H7 (cell line): ENCODE results near the gene MAP1B. TPM values are rescaled to one million over a fixed set of nuclear protein-coding genes. Genes with fewer than 3 reads are reported as not detected.

ENCODE experiments used
- DNase-seq: peaks from one replicate; pipeline ENCODE4 v3.0.0; 2012
- H3K27me3 ChIP-seq: 2 replicates; pipeline ENCODE4 v1.6.0; 2011; ENCODE audit warnings: mild to moderate bottlenecking, low read length; ENCODE audit not compliant: control insufficient read depth, insufficient read depth
- H3K36me3 ChIP-seq: replicated peaks from 2 replicates; pipeline ENCODE4 v1.5.1; 2011; ENCODE audit warnings: low read length; ENCODE audit not compliant: control insufficient read depth, insufficient read depth
- H3K4me3 ChIP-seq: 2 replicates; pipeline ENCODE4 v1.5.1; 2011; ENCODE audit warnings: low read depth, mild to moderate bottlenecking, control low read depth, low read length, moderate library complexity; ENCODE audit not compliant: insufficient read depth
- total RNA-seq: library from RNA; depleted of rRNA; stranded (reverse); fragments of >200 nt; shearing (Covaris generic); gene quantifications from 2 replicates; pipeline ENCODE4 v1.2.3, GENCODE V29; 2014

Gene MAP1B
- total RNA-seq, 1 experiment from 2014 or later: 31.1 TPM

DNA sequence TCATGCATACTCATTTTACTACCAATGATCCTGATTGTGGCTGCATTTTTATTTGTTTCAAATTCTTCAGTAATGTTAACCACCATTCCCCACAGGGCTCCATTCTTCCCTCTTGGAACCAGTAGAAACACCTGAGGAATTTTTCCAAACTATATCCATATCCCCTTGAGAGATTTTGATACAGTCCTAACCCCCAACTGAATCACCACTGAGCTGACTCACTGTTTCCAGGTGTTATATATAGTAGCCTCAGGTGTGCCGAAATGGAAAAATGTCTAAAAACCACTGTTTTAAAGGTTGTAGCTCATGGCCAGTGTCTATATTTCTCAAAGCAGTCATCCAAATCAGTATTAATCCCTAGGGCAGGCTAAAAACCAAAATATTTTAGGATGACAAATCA, 127.6 kb downstream of the MAP1B start:
- no peak overlapping the region for H3K4me3 ChIP-seq
- no peak for DNase-seq
- peaks cover 2% of the 10 kb centered on the region for H3K36me3 ChIP-seq
- H3K27me3 ChIP-seq: no peaks in the 10 kb centered on the region

DNA sequence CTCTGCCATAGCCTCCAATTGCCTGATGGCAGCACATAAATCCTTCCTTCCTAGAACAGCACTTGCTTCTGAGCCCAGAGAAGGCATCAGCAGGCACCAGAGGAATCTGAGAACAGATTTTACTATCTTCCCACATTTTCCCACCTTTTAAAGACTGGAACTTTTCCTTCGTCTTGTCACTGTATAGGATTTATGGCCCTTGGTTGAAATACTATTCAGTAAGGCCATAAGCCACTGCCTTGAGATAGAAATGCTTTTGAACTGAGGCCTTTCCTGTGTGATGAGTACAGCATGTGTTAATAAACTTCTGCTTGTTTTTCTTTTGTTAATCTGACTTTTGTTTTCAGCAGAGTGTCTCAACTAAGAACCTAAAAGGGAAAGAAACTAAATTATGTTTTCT, 128.4 kb downstream of the MAP1B start:
- DNase-seq: no peak
- H3K36me3 ChIP-seq: peaks cover 2% of the 10 kb centered on the region
- H3K27me3 ChIP-seq: no peaks in the 10 kb centered on the region
- no peak overlapping the region for H3K4me3 ChIP-seq

GRCh38 chr5:72237415-72237814, 130.1 kb downstream of the MAP1B start:
- no peak overlapping the region for H3K4me3 ChIP-seq
- H3K27me3 ChIP-seq: no peaks in the 10 kb centered on the region
- no peaks in the 10 kb centered on the region; the same call in 1 of the 2 replicates for H3K36me3 ChIP-seq
- DNase-seq: no peak

DNA sequence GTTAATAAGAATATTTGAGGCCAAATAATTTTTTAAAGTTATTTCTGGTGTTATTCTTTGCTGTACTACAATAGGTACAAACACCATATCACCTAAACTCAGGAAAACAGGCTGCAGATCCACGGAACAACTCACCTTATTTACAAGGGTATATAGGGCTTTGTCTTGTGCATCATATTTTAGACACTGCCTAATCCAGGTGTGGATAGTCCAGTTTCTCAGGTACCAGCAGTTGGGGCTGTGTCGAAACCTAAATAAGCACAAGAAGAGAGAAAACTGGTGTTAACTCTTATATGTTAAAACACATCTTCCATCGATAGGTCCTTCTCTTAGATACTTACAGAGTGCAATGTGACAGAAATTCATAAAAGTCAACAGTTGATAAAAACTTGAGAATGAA, 130.6 kb downstream of the MAP1B start:
- H3K4me3 ChIP-seq: no peak overlapping the region

DNA sequence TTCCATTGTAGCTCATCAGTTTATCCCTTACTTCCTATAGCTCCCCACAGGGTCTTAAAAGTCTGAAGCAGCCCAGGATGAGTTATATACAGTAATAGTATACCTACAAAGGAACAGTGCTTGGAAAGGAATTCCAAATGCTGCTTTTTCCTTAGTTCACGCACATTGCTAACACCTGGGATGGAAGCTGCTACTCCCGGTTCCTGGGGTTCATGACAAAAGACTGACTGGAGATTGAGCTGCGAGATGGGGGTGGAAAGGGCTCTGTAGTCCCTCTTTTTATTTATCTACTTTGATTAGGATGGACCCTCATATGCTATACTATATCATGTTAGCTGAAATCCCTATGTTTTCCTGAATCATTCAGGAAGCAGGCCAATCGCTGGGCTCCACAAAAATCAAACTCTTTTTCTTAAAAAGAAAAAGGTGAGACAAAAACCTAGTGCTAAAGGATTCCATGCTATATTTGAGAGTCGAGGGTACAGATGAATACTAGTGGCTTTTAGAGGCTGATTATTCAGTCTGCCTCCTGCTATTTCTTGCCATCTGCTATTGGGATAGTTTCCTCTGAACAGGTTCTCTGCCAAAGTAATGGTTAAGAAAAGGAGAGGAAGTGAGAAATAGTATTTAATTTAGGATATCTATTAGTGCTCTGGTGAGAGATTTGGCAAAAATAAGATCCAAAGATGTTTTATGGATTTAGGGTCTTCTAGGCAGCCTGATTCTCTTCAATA, 131.6 kb downstream of the MAP1B start:
- DNase-seq: peak; percentile 18
- no peaks in the 10 kb centered on the region for H3K27me3 ChIP-seq
- H3K36me3 ChIP-seq: no peaks in the 10 kb centered on the region
- no peak overlapping the region for H3K4me3 ChIP-seq

More for the DNA sequence above, 130.6 kb downstream of the MAP1B start:
- H3K36me3 ChIP-seq: no peaks in the 10 kb centered on the region
- no peaks in the 10 kb centered on the region for H3K27me3 ChIP-seq
- DNase-seq: no peak

DNA sequence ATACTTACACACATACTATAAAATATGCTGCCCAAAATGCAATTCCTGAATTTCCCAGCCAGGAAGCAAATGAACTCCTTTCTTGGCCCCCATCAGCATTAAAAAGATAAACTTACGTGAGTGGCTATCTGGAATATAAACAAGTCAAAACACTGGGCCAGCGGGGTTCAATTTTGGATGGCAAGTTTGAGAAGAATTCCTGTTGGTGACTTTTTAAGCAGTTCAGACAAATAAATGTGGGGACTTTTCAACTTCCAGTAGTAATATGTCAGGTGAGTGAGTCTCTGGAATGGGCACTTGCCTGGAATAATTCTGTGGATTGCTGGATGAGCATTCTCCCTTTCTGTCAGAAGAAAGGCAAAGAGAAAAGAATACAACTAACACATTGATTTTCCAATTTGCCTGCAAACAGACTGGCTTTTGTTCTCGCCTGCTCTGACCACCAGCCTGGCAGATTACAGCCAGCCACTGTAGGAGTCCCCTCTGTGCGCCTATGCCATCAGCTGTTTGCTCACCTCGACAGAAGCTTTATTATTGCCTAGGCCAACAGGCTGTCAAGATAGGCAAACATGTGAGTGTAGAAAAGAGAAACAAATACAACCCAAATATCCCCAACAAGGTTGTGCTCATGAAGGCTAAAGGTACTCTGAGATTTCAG, 134.2 kb downstream of the MAP1B start:
- Histone ChIP-seq H3K27me3 (no peaks in the 10 kb centered on the region), H3K4me3 (no peak overlapping the region), H3K36me3 (no peaks in the 10 kb centered on the region)
- no peak for DNase-seq

DNA sequence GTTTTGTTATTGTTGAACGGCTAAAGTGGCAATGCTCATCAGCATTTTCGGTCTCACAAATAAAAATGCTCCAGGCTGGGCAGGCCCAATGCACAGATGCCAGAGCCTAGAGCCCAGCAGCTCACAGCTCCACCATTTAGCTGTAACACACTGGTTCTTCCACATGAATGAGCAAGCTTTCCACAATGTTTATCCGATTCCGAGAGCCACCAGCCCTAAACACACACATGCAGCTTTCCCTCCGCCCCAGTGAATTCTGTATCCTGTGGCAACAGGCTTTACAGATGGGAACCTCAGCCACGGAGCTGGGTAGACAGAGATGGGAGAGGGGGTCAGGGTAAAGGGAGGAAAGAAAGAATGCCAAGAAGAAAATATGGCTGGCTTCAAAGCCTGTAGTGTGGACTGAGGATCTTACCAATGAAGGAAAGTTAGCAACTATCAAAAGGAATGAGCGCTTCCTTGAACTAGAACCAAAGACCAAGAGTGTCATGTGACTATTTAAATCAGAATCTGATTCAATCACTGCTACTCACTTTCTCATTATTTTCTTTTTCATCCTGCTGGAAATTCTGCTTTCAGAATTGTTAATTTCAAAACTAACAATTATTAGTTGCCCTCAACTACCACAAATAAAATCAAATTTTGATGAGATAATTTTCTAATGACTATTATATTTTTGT, 135.7 kb downstream of the MAP1B start:
- no peak for DNase-seq
- H3K36me3 ChIP-seq: no peaks in the 10 kb centered on the region
- no peaks in the 10 kb centered on the region for H3K27me3 ChIP-seq
- H3K4me3 ChIP-seq: no peak overlapping the region

DNA sequence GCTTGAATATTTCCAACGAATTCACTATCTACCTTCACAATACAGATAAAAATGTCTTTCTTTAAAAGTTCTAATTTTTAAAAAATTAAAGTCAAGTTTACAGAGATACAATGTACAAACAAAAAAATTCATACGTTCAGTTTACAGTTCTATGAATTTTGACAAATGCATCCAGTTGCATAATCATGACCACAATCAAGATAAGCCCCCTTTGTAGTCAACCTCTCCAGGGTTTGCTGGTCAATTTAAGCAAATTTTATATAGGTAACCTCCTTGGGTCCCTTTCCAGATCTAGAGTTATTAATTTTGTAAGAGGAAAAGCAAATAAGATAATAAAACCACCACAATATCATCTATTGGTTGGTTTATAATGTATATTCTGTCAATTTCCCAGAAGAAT, 136.4 kb downstream of the MAP1B start:
- no peaks in the 10 kb centered on the region for H3K27me3 ChIP-seq
- no peak overlapping the region for H3K4me3 ChIP-seq
- no peaks in the 10 kb centered on the region for H3K36me3 ChIP-seq
- DNase-seq: no peak

DNA sequence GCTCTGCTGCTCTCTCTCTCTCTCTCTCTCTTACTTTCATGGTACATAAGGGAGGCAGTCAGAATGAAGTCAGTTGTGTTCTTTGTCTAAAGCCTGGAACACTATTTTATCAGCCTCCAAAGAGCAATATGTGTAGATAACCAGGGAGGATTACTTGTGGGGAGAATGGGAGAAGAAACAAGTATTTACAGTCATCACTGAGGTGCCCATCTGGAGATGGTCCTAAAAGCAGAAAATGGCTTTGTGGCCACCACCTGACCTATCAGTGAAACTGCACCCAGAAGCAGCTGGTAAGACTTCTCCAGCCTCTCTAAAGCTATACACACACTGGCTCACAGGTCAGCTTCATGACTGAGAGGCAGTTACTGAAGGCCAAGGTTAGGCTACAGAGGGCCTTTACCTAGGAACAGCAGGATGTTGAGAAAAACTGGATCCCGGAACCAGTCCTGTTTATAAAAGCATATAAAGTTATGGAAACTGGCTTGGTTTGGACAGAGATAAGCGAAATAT, 137.6 kb downstream of the MAP1B start:
- Histone ChIP-seq H3K4me3 (no peak overlapping the region), H3K27me3 (no peaks in the 10 kb centered on the region), H3K36me3 (no peaks in the 10 kb centered on the region)
- DNase-seq: peak; percentile 19

DNA sequence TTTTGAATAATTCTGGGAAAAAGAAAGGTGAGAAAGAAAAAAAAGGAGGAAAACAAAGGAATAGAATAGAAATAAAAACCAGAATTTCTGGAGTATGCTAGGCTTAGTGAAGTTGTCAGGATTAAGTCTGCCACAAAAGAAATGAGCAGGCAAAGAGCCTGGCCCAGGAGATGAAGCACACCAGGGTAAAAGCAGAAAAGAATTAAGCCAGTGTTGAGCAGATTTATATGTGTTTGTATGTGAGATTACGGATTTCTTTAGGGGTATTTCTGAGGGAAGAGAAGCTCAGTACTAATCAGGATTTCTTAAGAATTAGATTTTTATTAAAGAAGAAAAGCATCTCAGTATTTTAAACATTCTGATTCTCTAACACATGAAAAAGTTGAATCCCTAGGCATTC, 138.3 kb downstream of the MAP1B start:
- Histone ChIP-seq H3K27me3 (no peaks in the 10 kb centered on the region), H3K36me3 (no peaks in the 10 kb centered on the region), H3K4me3 (no peak overlapping the region)
- no peak for DNase-seq

GRCh38 chr5:72245951-72246532, 138.8 kb downstream of the MAP1B start:
- Histone ChIP-seq H3K4me3 (no peak overlapping the region), H3K27me3 (no peaks in the 10 kb centered on the region), H3K36me3 (no peaks in the 10 kb centered on the region)
- no peak for DNase-seq

DNA sequence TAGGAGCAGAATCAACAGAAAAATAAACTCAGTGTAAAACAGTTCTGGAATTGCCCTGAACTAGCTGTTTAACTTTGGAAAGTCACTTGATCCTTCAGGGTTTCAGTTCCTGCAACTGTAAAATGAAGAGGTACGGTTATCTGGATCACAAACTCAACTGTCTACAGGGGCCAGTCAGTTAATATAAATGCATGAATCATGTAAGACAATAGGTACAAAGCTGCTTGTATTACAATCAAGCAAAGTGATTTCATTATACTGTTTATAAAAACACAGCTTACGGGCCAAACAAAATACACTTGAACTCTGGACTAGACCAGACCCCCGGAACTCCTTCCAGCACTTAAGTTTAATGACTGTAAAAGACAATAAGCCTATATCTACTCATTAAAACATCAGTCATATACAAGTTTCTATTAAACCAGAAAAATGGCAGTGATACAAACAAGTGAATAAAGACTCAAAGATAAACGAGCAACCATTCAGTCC, 139.7 kb downstream of the MAP1B start:
- no peak overlapping the region for H3K4me3 ChIP-seq
- no peak for DNase-seq
- H3K27me3 ChIP-seq: no peaks in the 10 kb centered on the region
- no peaks in the 10 kb centered on the region for H3K36me3 ChIP-seq

- H3K4me3 ChIP-seq: no peak overlapping the region
- DNase-seq: peak; percentile 5
These were observed 141.2 kb downstream of the MAP1B start for GRCh38 chr5:72248410-72248981.

DNA sequence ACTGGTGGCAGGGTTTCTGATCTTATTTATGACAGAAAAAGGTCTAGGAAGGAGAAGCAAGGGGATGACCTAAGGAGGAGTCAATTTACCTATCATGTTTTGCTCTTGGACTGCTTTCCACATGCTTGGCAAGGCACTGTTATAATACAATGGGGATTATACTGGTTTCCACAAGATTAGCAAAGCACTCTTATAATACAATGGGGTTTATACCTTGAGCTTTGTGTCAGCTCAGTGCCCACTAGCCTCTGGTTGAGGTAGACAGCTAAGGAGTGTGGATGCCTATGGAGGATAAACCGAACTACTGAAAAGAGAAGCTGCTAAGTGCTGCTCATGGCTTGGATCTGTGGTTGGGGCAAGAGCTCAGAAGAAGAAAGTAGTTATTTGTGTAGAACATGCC, 144.1 kb downstream of the MAP1B start:
- no peaks in the 10 kb centered on the region for H3K36me3 ChIP-seq
- no peak overlapping the region for H3K4me3 ChIP-seq
- no peaks in the 10 kb centered on the region for H3K27me3 ChIP-seq
- no peak for DNase-seq

More at GRCh38 chr5:72248410-72248981, 141.2 kb downstream of the MAP1B start:
- Histone ChIP-seq H3K36me3 (no peaks in the 10 kb centered on the region), H3K27me3 (no peaks in the 10 kb centered on the region)
